HepG2 (cell line): ENCODE measurements around the gene GRIA3. TPM values are rescaled to one million over a fixed set of nuclear protein-coding genes. Genes with fewer than 3 reads are reported as not detected.

Experiments used
- ATAC-seq: fragments of 200-7000 bp; cut with Tn5 transposase; 3 replicates; pipeline ENCODE4 v1.9.1; 2020; ENCODE audit warnings: mild to moderate bottlenecking, moderate library complexity
- BruUV-seq: library from RNA; stranded (reverse); fragments of 400-500 nt; replicated peaks from 2 replicates; lab custom pipeline; 2021; lab: Mats Ljungman, UMichigan
- CTCF ChIA-PET: fragments of 300-600 bp; formaldehyde crosslinking; extraction: SDS; loops from one replicate; lab custom pipeline; 2021; ENCODE audit warnings: low total read pairs, inconsistent platforms, low intra/inter-chr PET ratio; lab: Yijun Ruan, JAX
- POLR2A ChIA-PET: fragments of 350-600 bp; sonication (Branson Sonifier 250); formaldehyde crosslinking; loops from one replicate; lab custom pipeline; 2020; ENCODE audit warnings: antibody characterized with exemption, inconsistent platforms; lab: Yijun Ruan, JAX
- DNase-seq: peaks from one replicate; pipeline ENCODE4 v3.0.0-alpha.2; 2015; ENCODE audit warnings: low spot score
- FAIRE-seq: peaks from 3 replicates; lab custom pipeline; 2011; peaks lifted over from hg19 to GRCh38; lab: Jason Lieb, UNC
- H2AFZ ChIP-seq: one replicate; pipeline ENCODE4 v1.6.1; 2011; ENCODE audit warnings: low read length, inconsistent platforms
- H3K27ac ChIP-seq: fragments of 300-600 bp; 3 replicates; pipeline ENCODE4 v1.8.0; 2011; ENCODE audit warnings: mixed run types, mild to moderate bottlenecking, mixed read lengths, low read length, inconsistent platforms; ENCODE audit not compliant: insufficient read depth; ENCODE audit errors: extremely low read length
- H3K27me3 ChIP-seq, 2 experiments: fragments of 200-600 bp in 1 of 2; 2 replicates in 1 of 2; 3 replicates in 1 of 2; pipeline versions ENCODE4 v1.6.0 to v1.8.0; 2011; ENCODE audit warnings: low read length in 2 of 2, mild to moderate bottlenecking in 2 of 2, moderate library complexity in 2 of 2, inconsistent platforms in 1 of 2; ENCODE audit not compliant: insufficient read depth in 2 of 2, control insufficient read depth in 1 of 2
- H3K36me3 ChIP-seq, 2 experiments: fragments of 200-600 bp in 1 of 2; replicated peaks in 1 of 2; 2 replicates in 1 of 2; 3 replicates in 1 of 2; pipeline versions ENCODE4 v1.5.1 to v1.8.0; 2011; ENCODE audit warnings: low read length in 2 of 2, inconsistent platforms in 1 of 2; ENCODE audit not compliant: insufficient read depth in 2 of 2, control insufficient read depth in 1 of 2
- H3K4me1 ChIP-seq: 2 replicates; pipeline ENCODE4 v1.5.1; 2012; ENCODE audit warnings: low read length, inconsistent platforms; ENCODE audit not compliant: insufficient read depth
- H3K4me2 ChIP-seq: 2 replicates; pipeline ENCODE4 v1.6.0; 2011; ENCODE audit warnings: low read depth, low read length, inconsistent platforms
- H3K4me3 ChIP-seq, 3 experiments: fragments of 200-600 bp in 1 of 3; sonication (generic), shearing (Covaris generic) in 1 of 3; replicated peaks in 1 of 3; 2 replicates each; pipeline ENCODE4 v1.5.1; 2011 to 2016; ENCODE audit warnings: low read length in 3 of 3, inconsistent platforms in 2 of 3, low read depth in 2 of 3, mild to moderate bottlenecking in 2 of 3, control low read depth in 1 of 3, mixed read lengths in 1 of 3; ENCODE audit not compliant: insufficient read depth in 1 of 3
- H3K79me2 ChIP-seq: one replicate; pipeline ENCODE4 v1.6.1; 2011; ENCODE audit warnings: low read length, inconsistent platforms; ENCODE audit not compliant: insufficient read depth
- H3K9ac ChIP-seq: 2 replicates; pipeline ENCODE4 v1.6.0; 2011; ENCODE audit warnings: mild to moderate bottlenecking, low read depth, low read length, inconsistent platforms; ENCODE audit not compliant: insufficient read depth
- H3K9me3 ChIP-seq: 2 replicates; pipeline ENCODE4 v1.5.1; 2012; ENCODE audit warnings: mild to moderate bottlenecking, low read length
- H4K20me1 ChIP-seq: 2 replicates; pipeline ENCODE4 v1.6.0; 2011; ENCODE audit warnings: inconsistent platforms, mild to moderate bottlenecking, low read length, moderate library complexity; ENCODE audit not compliant: insufficient read depth
- GLI4 ChIP-seq: sonication (generic); formaldehyde crosslinking; IDR thresholded peaks from 2 replicates; pipeline ENCODE4 v1.5.1; 2020; ENCODE audit warnings: missing genetic modification reagents, mild to moderate bottlenecking, moderate library complexity, borderline replicate concordance
- SRF ChIP-seq: IDR thresholded peaks from 2 replicates; pipeline ENCODE4 v1.6.1; 2011; ENCODE audit warnings: mild to moderate bottlenecking, low read depth, low read length, moderate library complexity
- ZFP41 ChIP-seq: sonication (generic); formaldehyde crosslinking; IDR thresholded peaks from 2 replicates; pipeline ENCODE4 v1.4.0; 2020; ENCODE audit warnings: mild to moderate bottlenecking, missing genetic modification reagents, borderline replicate concordance
- ZNF138 ChIP-seq: sonication (generic); formaldehyde crosslinking; IDR thresholded peaks from 2 replicates; pipeline ENCODE4 v1.5.0; 2020; ENCODE audit warnings: mild to moderate bottlenecking, low read depth, missing genetic modification reagents
- ZNF225 ChIP-seq: sonication (generic); formaldehyde crosslinking; IDR thresholded peaks from 2 replicates; pipeline ENCODE4 v1.4.0; 2020; ENCODE audit warnings: mild to moderate bottlenecking, missing genetic modification reagents
- WGBS: methylation state at CpG from one replicate; pipeline ENCODE4 v1.1.6; 2017; ENCODE audit warnings: low lambda C conversion rate; 5-methylcytosine and 5-hydroxymethylcytosine counted together
- in situ Hi-C: cut with HindIII; loops from 2 replicates; pipeline ENCODE4 v1.10.0; 2017; ENCODE audit warnings: low pct_unique_long_range_greater_than_20kb; ENCODE audit not compliant: extremely low pct_ligation_motif_present
- intact Hi-C: fragments of 100-400 bp; cut with micrococcal nuclease; formaldehyde crosslinking; loops from one replicate; pipeline ENCODE4 v1.10.0; 2022; ENCODE audit not compliant: unreplicated experiment
- polyA plus RNA-seq, 8 experiments: library from polyadenylated mRNA; depleted of rRNA in 3 of 8; stranded (reverse) in 7 of 8; unstranded in 1 of 8; fragments of >200 nt; fragmentation: Illumina TruSeq in 4 of 8; extraction: Trizol in 4 of 8; gene quantifications; 2 replicates each; pipeline versions ENCODE4 v1.2.1 to v1.2.3, GENCODE V29; 2011 to 2016; ENCODE audit warnings: low read depth in 4 of 8, missing spikeins in 1 of 8, mixed read lengths in 1 of 8; ENCODE audit not compliant: insufficient read depth in 1 of 8
- total RNA-seq, 5 experiments: library from RNA; depleted of rRNA; stranded (reverse); fragments of >200 nt; fragmentation: Illumina TruSeq; extraction: Trizol; gene quantifications; 2 replicates each; pipeline ENCODE4 v1.2.3, GENCODE V29; 2016; ENCODE audit warnings: low read depth in 1 of 5
- TF ChIP-seq, protein P1 (sequence below): sonication (generic); formaldehyde crosslinking; IDR thresholded peaks from 2 replicates; pipeline ENCODE4 v1.8.1; 2023; ENCODE audit warnings: mild to moderate bottlenecking, inconsistent platforms, moderate library complexity, missing genetic modification reagents, borderline replicate concordance
- TF ChIP-seq, protein P2 (sequence below): sonication (generic); formaldehyde crosslinking; IDR thresholded peaks from 2 replicates; pipeline ENCODE4 v1.4.0; 2020; ENCODE audit warnings: low read depth, mild to moderate bottlenecking, missing genetic modification reagents

GRIA3 gene
- total and polyA plus RNA-seq, 2 of the 13 experiments (the other 11 are each of a cell fraction or from before 2014, with no cell fraction given) = not detected

DNA sequence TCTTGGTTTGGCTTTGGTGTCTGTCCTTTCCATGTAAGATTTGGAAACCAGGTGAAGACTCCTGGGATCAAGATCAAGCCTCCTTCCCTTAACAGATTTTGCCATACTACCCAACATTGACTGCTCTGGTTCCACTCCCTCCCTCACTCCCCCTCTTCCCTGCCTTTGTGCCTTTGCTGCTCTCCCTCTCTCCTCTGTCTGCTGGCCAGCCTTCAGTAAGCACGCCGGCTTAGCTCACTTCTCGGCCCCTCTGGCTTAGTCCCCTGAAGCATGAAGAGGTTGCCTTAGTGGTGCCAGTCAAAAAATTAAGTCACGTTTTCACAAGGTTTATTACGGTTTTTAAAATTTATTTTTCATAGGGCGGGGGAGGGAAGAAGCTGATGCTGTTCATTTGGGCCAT, 6.0 kb downstream of the GRIA3 start:
- POLR2A ChIA-PET = no interaction called here
- TF ChIP-seq, protein P1, sequence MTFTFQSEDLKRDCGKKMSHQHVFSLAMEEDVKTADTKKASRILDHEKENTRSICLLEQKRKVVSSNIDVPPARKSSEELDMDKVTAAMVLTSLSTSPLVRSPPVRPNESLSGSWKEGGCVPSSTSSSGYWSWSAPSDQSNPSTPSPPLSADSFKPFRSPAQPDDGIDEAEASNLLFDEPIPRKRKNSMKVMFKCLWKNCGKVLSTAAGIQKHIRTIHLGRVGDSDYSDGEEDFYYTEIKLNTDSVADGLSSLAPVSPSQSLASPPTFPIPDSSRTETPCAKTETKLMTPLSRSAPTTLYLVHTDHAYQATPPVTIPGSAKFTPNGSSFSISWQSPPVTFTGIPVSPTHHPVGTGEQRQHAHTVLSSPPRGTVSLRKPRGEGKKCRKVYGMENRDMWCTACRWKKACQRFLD = no peak
- no peak for TF ChIP-seq ZNF225 (CRISPR knock-in tag)
- no peak for TF ChIP-seq ZNF138 (CRISPR knock-in tag)
- TF ChIP-seq, protein P2, sequence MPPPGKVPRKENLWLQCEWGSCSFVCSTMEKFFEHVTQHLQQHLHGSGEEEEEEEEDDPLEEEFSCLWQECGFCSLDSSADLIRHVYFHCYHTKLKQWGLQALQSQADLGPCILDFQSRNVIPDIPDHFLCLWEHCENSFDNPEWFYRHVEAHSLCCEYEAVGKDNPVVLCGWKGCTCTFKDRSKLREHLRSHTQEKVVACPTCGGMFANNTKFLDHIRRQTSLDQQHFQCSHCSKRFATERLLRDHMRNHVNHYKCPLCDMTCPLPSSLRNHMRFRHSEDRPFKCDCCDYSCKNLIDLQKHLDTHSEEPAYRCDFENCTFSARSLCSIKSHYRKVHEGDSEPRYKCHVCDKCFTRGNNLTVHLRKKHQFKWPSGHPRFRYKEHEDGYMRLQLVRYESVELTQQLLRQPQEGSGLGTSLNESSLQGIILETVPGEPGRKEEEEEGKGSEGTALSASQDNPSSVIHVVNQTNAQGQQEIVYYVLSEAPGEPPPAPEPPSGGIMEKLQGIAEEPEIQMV (CRISPR knock-in tag) = no peak
- no peak for TF ChIP-seq ZFP41 (CRISPR knock-in tag)
- TF ChIP-seq GLI4 = no peak
- no peak for TF ChIP-seq SRF
- TF ChIP-seq, all 625 proteins: peak for 0
- FAIRE-seq = no peak
- Histone ChIP-seq H3K9me3 (no peaks in the 10 kb centered on the region), H3K9ac (no peak overlapping the region), H3K27me3 (0 out of 5 replicates have a peak, but pooled peaks cover 0 to 5% of the 10 kb centered on the region in 2 experiments), H3K4me2 (no peak overlapping the region), H3K36me3 (no peaks in the 10 kb centered on the region), H4K20me1 (no peaks in the 10 kb centered on the region), H2AFZ (no peak overlapping the region), H3K79me2 (no peaks in the 10 kb centered on the region), H3K4me1 (no peaks in the 10 kb centered on the region), H3K4me3 (no peak overlapping the region), H3K27ac (no peak overlapping the region)
- CTCF ChIA-PET = no interaction called here
- in situ Hi-C loops (no loop called here), intact Hi-C loops (no loop called here)
- no peak for ATAC-seq
- no peak for DNase-seq
- BruUV-seq = no TSS peak
- WGBS = 44% methylated on average over 6 of the region's 6 CpGs
